ENCODE results near the gene DPM3.
A peak's percentile ranks its signal among the peaks of the same experiment; 100 is the strongest.
"Not testable (repeated sequence)": the region's sequence is repeated elsewhere in the genome, so short reads cannot be mapped to it uniquely, and the experiment has no call there.

Gene DPM3

GRCh38 chr1:155155996-155156643 is 15.8 kb upstream of the DPM3 start:
- H3K36me3 ChIP-seq (ENCODE audit: control insufficient read depth, insufficient read depth, low read length); H3K4me1 ChIP-seq (ENCODE audit: control insufficient read depth, insufficient read depth, low read length); H3K27me3 ChIP-seq (ENCODE audit: control insufficient read depth, insufficient read depth, low read length, poor library complexity, severe bottlenecking); H3K27ac ChIP-seq (ENCODE audit: insufficient read depth, low read depth, low read length, poor library complexity, severe bottlenecking); H3K9me3 ChIP-seq (ENCODE audit: control insufficient read depth, low read length); H3K4me3 ChIP-seq (ENCODE audit: insufficient read depth, low read depth, low read length): not testable (repeated sequence)
- WGBS, 2 experiments = 50 to 77% methylated on average over 3 of the region's 3 CpGs

GRCh38 chr1:155145491-155145890 is 5.2 kb upstream of the DPM3 start:
- Histone ChIP-seq H3K9me3 (ENCODE audit: control insufficient read depth, low read length) (no peaks in the 10 kb centered on the region), H3K36me3 (ENCODE audit: control insufficient read depth, insufficient read depth, low read length) (no peaks in the 10 kb centered on the region), H3K4me3 (ENCODE audit: insufficient read depth, low read depth, low read length) (no peak overlapping the region), H3K27ac (ENCODE audit: insufficient read depth, low read depth, low read length, poor library complexity, severe bottlenecking) (no peak overlapping the region), H3K27me3 (ENCODE audit: control insufficient read depth, insufficient read depth, low read length, poor library complexity, severe bottlenecking) (peaks cover 8% of the 10 kb centered on the region), H3K4me1 (ENCODE audit: control insufficient read depth, insufficient read depth, low read length) (no peaks in the 10 kb centered on the region)
- 90 to 100% methylated on average over 2 to 3 of the region's 3 CpGs for WGBS, 2 experiments

GRCh38 chr1:155141749-155142148 is 1.4 kb upstream of the DPM3 start:
- H3K4me3 ChIP-seq (ENCODE audit: insufficient read depth, low read depth, low read length) = no peak overlapping the region
- no peak overlapping the region for H3K27ac ChIP-seq (ENCODE audit: insufficient read depth, low read depth, low read length, poor library complexity, severe bottlenecking)
- H3K9me3 ChIP-seq (ENCODE audit: control insufficient read depth, low read length) = no peaks in the 10 kb centered on the region
- H3K27me3 ChIP-seq (ENCODE audit: control insufficient read depth, insufficient read depth, low read length, poor library complexity, severe bottlenecking) = peaks cover 8% of the 10 kb centered on the region
- H3K4me1 ChIP-seq (ENCODE audit: control insufficient read depth, insufficient read depth, low read length) = peaks cover 3% of the 10 kb centered on the region
- 85 to 86% methylated on average over 7 of the region's 7 CpGs for WGBS, 2 experiments
- H3K36me3 ChIP-seq (ENCODE audit: control insufficient read depth, insufficient read depth, low read length) = no peaks in the 10 kb centered on the region

- 9 to 10% methylated on average over 11 of the region's 11 CpGs for WGBS, 2 experiments
These were observed 261 bp upstream of the DPM3 start for GRCh38 chr1:155140630-155140953.

GRCh38 chr1:155137154-155137949 is 3.0 kb downstream of the DPM3 start:
- Histone ChIP-seq H3K4me3 (ENCODE audit: insufficient read depth, low read depth, low read length) (peak overlapping the region; percentile 57), H3K36me3 (ENCODE audit: control insufficient read depth, insufficient read depth, low read length) (no peaks in the 10 kb centered on the region), H3K27ac (ENCODE audit: insufficient read depth, low read depth, low read length, poor library complexity, severe bottlenecking) (no peak overlapping the region), H3K4me1 (ENCODE audit: control insufficient read depth, insufficient read depth, low read length) (peaks cover 9% of the 10 kb centered on the region), H3K27me3 (ENCODE audit: control insufficient read depth, insufficient read depth, low read length, poor library complexity, severe bottlenecking) (peaks cover 8% of the 10 kb centered on the region), H3K9me3 (ENCODE audit: control insufficient read depth, low read length) (no peaks in the 10 kb centered on the region)
- 94% methylated on average over 6 of the region's 6 CpGs for WGBS, 2 experiments

More at GRCh38 chr1:155140630-155140953, 261 bp upstream of the DPM3 start:
- Histone ChIP-seq H3K4me3 (ENCODE audit: insufficient read depth, low read depth, low read length) (peak overlapping the region; percentile 97), H3K9me3 (ENCODE audit: control insufficient read depth, low read length) (no peaks in the 10 kb centered on the region), H3K27me3 (ENCODE audit: control insufficient read depth, insufficient read depth, low read length, poor library complexity, severe bottlenecking) (peaks cover 8% of the 10 kb centered on the region), H3K27ac (ENCODE audit: insufficient read depth, low read depth, low read length, poor library complexity, severe bottlenecking) (no peak overlapping the region), H3K4me1 (ENCODE audit: control insufficient read depth, insufficient read depth, low read length) (peaks cover 4% of the 10 kb centered on the region), H3K36me3 (ENCODE audit: control insufficient read depth, insufficient read depth, low read length) (no peaks in the 10 kb centered on the region)

GRCh38 chr1:155136748-155137147 is 3.6 kb downstream of the DPM3 start:
- no peaks in the 10 kb centered on the region for H3K36me3 ChIP-seq (ENCODE audit: control insufficient read depth, insufficient read depth, low read length)
- H3K4me3 ChIP-seq (ENCODE audit: insufficient read depth, low read depth, low read length) = peak overlapping the region; percentile 57
- peak overlapping the region; percentile 42 for H3K27ac ChIP-seq (ENCODE audit: insufficient read depth, low read depth, low read length, poor library complexity, severe bottlenecking)
- peaks cover 8% of the 10 kb centered on the region for H3K27me3 ChIP-seq (ENCODE audit: control insufficient read depth, insufficient read depth, low read length, poor library complexity, severe bottlenecking)
- H3K4me1 ChIP-seq (ENCODE audit: control insufficient read depth, insufficient read depth, low read length) = peaks cover 9% of the 10 kb centered on the region
- no peaks in the 10 kb centered on the region for H3K9me3 ChIP-seq (ENCODE audit: control insufficient read depth, low read length)
- WGBS, 2 experiments = 50 to 60% methylated on average over 6 of the region's 6 CpGs

- Histone ChIP-seq H3K4me3 (ENCODE audit: insufficient read depth, low read depth, low read length) (peak within 1 kb of the TSS; percentile 57), H3K36me3 (ENCODE audit: control insufficient read depth, insufficient read depth, low read length) (no peaks in the 10 kb centered on the region), H3K9me3 (ENCODE audit: control insufficient read depth, low read length) (no peaks in the 10 kb centered on the region), H3K27me3 (ENCODE audit: control insufficient read depth, insufficient read depth, low read length, poor library complexity, severe bottlenecking) (peaks cover 3% of the 10 kb centered on the region), H3K4me1 (ENCODE audit: control insufficient read depth, insufficient read depth, low read length) (peaks cover 12% of the 10 kb centered on the region), H3K27ac (ENCODE audit: insufficient read depth, low read depth, low read length, poor library complexity, severe bottlenecking) (peak within 1 kb of the TSS; percentile 86)
- 0% methylated on average over 52 of the region's 52 CpGs for WGBS, 2 experiments
These were observed 4.8 kb downstream of the DPM3 start, which contains the start of gene SLC50A1 for GRCh38 chr1:155135415-155136028. TSS of gene SLC50A1 (plus strand) at chr1:155135852. CDS start at chr1:155135912, 60 bp downstream.

- H3K36me3 ChIP-seq (ENCODE audit: control insufficient read depth, insufficient read depth, low read length) = no peaks in the 10 kb centered on the region
These were observed 5.4 kb downstream of the DPM3 start for GRCh38 chr1:155134880-155135414.

GRCh38 chr1:155134322-155134721 is 6.0 kb downstream of the DPM3 start:
- H3K27ac ChIP-seq (ENCODE audit: insufficient read depth, low read depth, low read length, poor library complexity, severe bottlenecking) = no peak overlapping the region
- H3K4me1 ChIP-seq (ENCODE audit: control insufficient read depth, insufficient read depth, low read length) = peaks cover 24% of the 10 kb centered on the region
- H3K9me3 ChIP-seq (ENCODE audit: control insufficient read depth, low read length) = no peaks in the 10 kb centered on the region
- peaks cover 15% of the 10 kb centered on the region for H3K27me3 ChIP-seq (ENCODE audit: control insufficient read depth, insufficient read depth, low read length, poor library complexity, severe bottlenecking)
- WGBS, 2 experiments = 60 to 72% methylated on average over 1 of the region's 1 CpG
- H3K4me3 ChIP-seq (ENCODE audit: insufficient read depth, low read depth, low read length) = no peak overlapping the region
- H3K36me3 ChIP-seq (ENCODE audit: control insufficient read depth, insufficient read depth, low read length) = no peaks in the 10 kb centered on the region

More at GRCh38 chr1:155134880-155135414, 5.4 kb downstream of the DPM3 start:
- Histone ChIP-seq H3K4me3 (ENCODE audit: insufficient read depth, low read depth, low read length) (peak overlapping the region; percentile 57), H3K27ac (ENCODE audit: insufficient read depth, low read depth, low read length, poor library complexity, severe bottlenecking) (no peak overlapping the region), H3K4me1 (ENCODE audit: control insufficient read depth, insufficient read depth, low read length) (peaks cover 18% of the 10 kb centered on the region), H3K27me3 (ENCODE audit: control insufficient read depth, insufficient read depth, low read length, poor library complexity, severe bottlenecking) (peaks cover 9% of the 10 kb centered on the region), H3K9me3 (ENCODE audit: control insufficient read depth, low read length) (no peaks in the 10 kb centered on the region)
- 8 to 10% methylated on average over 18 of the region's 18 CpGs for WGBS, 2 experiments

GRCh38 chr1:155133799-155134281 is 6.5 kb downstream of the DPM3 start:
- Histone ChIP-seq H3K36me3 (ENCODE audit: control insufficient read depth, insufficient read depth, low read length) (no peaks in the 10 kb centered on the region), H3K9me3 (ENCODE audit: control insufficient read depth, low read length) (no peaks in the 10 kb centered on the region), H3K27me3 (ENCODE audit: control insufficient read depth, insufficient read depth, low read length, poor library complexity, severe bottlenecking) (peaks cover 20% of the 10 kb centered on the region), H3K4me3 (ENCODE audit: insufficient read depth, low read depth, low read length) (no peak overlapping the region), H3K27ac (ENCODE audit: insufficient read depth, low read depth, low read length, poor library complexity, severe bottlenecking) (no peak overlapping the region), H3K4me1 (ENCODE audit: control insufficient read depth, insufficient read depth, low read length) (peaks cover 28% of the 10 kb centered on the region)
- WGBS, 2 experiments = 88 to 94% methylated on average over 7 of the region's 7 CpGs
